ENCODE data around the gene ABCG2.

DNA sequence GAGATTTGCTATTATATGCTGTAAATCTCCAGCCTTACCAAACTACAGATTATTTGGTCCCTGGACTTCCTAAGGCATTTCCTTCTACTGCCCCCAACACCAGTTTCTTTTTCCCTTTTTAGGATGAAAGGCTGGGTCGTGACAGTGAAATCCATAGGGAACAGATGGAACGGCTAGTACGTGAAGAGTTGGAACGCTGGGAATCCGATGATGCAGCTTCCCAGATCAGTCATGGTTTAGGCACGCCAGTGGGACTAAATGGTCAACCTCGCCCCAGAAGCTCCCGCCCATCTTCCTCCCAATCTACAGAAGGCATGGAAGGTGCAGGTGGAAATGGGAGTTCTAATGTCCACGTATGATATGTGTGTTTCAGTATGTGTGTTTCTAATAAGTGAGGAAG is 83.1 kb downstream of the ABCG2 start:
- TF ChIP-seq, protein P1, sequence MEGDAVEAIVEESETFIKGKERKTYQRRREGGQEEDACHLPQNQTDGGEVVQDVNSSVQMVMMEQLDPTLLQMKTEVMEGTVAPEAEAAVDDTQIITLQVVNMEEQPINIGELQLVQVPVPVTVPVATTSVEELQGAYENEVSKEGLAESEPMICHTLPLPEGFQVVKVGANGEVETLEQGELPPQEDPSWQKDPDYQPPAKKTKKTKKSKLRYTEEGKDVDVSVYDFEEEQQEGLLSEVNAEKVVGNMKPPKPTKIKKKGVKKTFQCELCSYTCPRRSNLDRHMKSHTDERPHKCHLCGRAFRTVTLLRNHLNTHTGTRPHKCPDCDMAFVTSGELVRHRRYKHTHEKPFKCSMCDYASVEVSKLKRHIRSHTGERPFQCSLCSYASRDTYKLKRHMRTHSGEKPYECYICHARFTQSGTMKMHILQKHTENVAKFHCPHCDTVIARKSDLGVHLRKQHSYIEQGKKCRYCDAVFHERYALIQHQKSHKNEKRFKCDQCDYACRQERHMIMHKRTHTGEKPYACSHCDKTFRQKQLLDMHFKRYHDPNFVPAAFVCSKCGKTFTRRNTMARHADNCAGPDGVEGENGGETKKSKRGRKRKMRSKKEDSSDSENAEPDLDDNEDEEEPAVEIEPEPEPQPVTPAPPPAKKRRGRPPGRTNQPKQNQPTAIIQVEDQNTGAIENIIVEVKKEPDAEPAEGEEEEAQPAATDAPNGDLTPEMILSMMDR (IDR thresholded peaks at IDR 0.05): no peak
- TF ChIP-seq POLR2A (IDR thresholded peaks at IDR 0.05) (no peak), EP300 (IDR thresholded peaks at IDR 0.05) (no peak), POLR2AphosphoS5 (IDR thresholded peaks at IDR 0.05) (no peak)

All from suprapubic skin (tissue), 4 donors.